GM19043 (cell line): ENCODE results near the gene INPP4B.
"Not testable (repeated sequence)": the region's sequence is repeated elsewhere in the genome, so short reads cannot be mapped to it uniquely, and the experiment has no call there.

Experiments
- ATAC-seq: cut with Tn5 transposase; IDR thresholded peaks from one replicate; pipeline ENCODE4 v1.9.1; 2021; ENCODE audit warnings: low read depth; ENCODE audit not compliant: unreplicated experiment

The INPP4B gene

DNA sequence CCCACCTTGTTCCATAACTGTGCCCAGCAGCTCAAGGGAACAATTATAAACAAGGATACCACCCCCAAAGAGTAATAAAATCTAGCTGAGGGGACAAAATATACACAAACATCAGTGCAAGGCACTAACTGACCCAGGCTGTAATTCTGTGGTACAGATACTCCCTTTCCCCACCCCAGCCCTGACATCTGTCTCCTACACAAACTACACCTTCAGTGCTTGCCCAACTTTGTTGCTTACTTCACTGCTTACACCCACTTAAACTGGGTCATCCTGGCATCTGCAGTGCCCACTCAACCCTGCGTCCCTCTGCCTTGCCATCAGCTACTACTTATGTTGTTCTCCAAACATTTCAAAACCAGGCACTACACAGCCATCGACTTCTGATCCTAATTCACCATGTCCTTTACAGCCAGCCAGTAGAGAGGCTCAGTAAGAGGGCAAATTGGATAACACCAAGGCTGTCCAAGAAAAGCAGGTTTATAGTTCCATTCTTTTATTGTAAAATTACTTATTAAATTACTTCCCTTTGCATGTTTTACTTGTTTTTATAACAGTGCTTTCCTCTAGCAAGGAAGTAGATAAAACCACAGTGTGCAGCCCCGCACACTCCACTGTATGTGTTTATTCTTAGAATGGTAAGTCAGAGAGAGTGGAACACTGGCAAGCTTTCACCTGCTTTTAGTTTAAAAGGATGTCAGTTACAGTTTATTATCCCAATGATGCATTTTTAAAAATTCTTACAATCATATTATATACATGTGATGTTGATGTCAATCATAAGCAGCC is 149.6 kb downstream of the INPP4B start:
- ATAC-seq = no peak

DNA sequence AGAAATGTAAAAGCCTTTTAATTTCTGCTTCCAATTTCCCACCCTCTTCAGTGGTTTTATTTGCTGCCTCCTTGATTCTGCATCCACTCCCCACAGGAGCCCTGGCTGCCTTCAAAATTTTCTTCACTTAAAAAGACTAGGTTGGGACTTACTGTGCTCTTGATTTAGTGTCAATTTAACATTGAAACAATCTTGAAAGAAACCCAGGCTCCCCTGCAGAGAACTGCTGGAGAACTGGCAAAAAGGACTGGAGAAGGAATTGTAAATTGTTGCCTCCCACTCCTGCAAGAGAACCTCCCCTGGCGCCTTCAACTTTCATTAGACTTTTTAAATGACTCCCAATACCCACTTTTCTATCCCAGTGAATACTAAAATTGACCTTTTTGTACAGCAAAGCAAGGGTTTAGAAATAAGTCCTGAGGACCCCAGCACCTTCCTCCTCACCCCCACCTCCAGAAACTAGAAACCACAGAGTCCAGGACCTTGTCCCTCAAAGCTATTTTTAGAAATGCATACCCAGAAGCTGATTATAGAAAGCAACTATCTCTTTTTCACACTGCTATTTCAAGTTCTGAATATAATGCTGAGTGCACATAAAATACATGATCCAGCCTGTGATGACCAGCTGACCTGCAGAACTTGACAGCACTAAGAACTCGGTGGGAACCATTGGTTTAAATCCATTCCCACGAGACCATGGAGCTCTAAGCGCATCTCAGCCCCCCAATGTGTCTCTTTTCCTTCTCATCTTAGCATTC is 155.5 kb downstream of the INPP4B start:
- ATAC-seq = no peak

DNA sequence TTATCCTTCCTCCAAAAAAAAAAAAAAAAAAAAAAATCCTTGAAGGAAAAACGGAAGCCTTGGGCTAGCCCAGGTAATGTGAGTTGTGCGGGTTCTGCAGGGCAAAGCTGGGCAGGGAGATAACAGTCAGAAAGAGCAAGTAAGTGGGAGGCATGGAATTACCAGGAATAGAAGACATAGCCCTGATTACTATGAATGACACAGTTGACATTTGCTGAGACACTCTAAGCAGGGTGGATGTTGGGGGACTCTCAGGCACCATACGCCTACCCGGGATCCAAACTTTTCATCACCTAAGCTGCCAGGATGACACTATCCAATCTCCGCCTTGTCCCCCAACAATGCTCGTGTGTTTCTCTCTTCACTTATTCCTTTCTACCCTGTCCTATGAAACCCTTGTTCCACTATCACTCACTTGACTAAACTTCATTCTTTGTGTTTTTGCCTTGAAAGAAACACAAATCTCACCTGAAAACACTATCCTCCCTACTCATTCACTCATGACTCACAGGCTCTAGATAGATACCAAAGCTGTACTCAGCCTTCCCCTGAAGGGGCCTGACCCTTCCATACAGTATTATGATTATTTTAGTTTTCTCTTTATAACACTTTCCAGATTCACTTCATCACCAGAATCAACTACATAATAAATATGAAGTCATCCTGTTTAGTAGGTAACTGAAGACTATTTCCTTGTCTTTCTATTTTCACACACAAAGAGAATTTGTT is 158.4 kb downstream of the INPP4B start:
- ATAC-seq = no peak

DNA sequence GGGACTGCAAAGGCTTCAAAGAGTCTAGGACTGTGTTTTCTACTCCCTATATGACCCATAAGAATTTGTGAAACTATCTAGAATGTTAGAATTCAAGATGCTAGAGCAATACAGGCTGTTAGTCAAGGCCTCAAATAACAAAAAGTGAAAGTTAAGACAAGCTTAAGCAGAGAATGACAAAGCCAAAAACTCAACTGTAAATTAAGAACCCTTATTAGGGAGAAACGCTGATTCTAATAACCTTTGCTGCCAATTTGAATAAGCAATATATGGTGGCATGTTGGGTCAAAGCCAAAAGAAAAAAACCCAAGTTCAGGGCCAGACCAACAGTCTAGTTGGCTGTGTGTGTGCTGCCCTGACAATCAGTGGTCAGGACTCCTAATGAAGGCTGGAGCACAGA is 160.0 kb downstream of the INPP4B start:
- no peak for ATAC-seq

DNA sequence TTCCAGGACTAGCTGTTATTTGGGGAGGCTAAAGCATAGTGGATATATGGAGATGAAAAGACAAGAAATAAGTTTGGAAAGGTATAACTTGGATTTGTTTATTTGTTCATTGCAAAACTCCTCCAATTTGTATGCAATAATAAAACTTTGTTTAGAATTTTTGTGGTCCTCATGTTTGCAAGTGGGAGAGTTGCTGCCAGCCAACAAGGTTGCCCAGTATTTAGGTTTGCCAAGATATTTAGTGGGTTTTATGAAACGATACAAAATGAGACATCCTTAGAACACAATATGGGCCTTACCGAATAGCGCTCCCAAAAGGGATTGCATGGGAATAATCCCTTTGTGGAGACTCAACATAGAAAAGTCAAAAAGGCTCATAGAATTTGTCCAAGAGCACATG is 162.1 kb downstream of the INPP4B start:
- ATAC-seq = no peak

DNA sequence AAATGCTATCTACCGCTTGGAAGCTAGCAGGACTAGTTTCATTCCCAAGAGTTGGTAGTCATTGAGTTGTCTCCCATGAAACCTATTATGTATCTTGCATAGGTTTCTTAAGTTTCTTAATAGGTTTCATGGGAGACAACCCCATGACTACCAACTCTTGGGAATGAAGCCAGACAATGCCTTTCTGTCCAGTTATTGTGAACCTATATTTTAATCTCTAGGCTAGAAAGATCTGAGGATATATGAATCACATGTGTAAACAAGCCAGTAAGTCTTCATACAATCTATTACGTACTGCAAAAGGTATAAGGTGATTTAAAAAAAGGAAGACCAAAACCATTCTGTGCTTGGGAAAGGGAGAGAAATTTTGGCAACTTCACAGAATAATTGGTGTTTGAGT is 162.6 kb downstream of the INPP4B start:
- ATAC-seq = no peak

DNA sequence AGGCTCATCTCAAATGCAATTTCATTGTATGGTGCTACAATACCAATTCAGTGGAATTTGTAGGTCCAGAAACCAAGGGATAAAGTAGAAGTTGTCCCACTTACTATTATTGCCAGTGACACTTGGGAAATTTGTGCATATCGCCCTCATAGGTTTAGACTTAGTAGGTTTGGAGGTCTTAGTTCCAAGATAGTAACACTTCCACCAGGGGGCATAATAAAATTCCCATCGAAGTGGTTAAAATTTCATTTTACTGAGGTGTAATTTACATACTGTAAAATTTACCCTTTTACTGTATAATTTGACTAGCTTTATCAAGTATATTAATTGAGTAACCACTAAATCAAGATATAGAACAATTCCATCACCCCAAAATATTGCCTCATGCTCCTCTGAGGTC is 174.6 kb downstream of the INPP4B start:
- no peak for ATAC-seq

DNA sequence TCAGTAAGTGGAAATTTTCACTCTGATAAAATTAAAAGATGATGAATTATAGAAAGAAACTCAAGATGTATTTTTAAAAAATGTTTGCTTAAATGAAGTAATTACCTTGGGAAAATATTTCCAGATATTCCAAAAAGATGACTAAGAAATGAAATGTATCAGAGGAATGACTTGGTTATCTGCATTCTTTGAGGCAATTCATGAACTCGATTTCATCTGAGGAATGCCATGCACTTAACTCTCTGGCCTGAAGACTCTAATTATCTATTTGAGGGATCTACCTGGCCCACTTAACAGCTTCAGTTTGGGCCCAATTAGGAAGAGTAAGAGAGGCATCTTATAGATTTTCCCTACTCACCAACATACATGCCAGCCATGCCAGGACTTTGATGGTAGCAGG is 182.3 kb downstream of the INPP4B start:
- no peak for ATAC-seq

DNA sequence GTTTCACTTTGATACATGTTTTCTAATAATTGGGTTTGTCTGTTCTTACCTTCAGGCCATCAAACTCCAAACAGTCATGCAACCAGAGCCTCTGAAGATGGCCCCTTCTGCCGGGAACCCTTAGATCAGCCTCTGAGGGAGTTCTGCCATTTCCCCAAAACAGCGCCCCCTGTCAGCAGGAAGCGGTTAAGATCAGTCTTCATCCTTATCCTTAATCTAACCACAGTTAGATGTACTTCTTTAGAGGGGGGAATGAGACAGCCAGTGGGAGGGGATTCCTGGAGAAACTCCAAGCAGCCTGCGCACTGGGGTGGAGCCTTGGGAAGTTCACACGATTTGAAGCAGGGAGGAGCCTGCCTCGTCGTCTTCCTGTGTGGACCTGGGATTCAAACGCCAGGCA is 185.4 kb downstream of the INPP4B start:
- no peak for ATAC-seq

DNA sequence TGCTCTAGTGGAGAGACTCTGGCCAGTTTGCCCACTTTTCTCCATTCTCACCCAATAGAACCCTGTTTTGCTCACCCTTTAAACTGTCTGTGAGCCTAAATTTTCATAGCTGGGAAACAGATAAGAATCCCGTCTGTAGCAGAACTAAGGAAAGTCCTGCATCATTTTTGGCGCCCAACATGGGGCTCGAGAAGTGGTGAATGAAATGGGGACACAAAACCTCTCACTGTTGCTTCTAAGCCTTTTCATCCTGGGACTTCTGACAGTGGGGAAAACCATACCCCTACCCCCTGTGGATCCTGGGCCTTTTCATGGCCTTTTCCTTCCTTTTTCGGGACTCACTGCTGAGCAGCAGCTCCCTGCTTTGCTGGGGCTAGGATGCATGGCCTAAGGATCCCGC is 189.9 kb downstream of the INPP4B start:
- ATAC-seq = no peak

DNA sequence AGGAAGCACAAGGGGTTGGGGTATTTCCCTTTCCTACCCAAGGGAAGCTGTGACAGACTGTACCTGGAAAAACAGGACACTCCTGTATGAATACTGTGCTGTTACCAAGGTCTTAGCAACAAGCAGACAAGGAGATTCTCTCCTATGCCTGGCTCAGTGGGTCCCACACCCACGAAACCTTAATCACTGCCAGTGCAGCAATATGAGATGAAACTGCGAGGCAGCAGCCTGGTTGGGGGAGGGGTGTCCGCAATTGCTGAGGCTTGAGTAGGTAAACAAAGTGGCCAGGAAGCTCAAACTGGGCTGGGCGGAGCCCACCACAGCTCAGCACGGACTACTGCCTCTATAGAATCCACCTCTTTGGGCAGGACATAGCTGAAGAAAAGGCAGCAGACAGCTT is 197.7 kb downstream of the INPP4B start:
- no peak for ATAC-seq

DNA sequence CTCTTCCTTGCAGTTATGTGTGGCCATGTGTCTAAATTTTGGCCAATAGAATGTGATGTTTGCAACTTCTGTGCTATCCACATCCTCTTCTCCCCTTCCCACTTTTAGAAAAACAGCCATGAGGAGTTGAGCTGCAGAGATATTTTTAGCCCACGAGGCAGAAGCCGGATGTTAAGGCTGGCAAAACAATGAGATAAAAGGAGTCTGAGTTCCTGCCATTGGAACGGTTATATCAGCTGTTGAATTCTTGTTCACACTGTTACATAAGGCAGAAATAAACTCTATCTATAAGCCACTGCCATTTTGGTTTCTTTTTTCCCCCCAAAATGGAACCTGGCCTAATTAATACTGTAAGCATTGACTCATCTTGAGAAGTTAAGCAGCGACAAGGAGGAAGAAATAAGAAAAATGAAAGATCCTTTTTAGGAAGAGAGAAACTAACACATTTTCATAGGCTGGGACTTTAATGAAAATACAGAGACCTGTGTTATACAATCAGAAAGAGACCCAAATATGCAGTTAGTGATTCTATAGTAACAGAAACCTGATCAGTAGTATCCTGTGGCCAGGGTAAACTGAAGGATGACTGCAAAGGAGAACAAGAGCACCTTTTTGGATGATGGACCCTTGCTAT is 200.5 kb downstream of the INPP4B start:
- ATAC-seq = no peak

DNA sequence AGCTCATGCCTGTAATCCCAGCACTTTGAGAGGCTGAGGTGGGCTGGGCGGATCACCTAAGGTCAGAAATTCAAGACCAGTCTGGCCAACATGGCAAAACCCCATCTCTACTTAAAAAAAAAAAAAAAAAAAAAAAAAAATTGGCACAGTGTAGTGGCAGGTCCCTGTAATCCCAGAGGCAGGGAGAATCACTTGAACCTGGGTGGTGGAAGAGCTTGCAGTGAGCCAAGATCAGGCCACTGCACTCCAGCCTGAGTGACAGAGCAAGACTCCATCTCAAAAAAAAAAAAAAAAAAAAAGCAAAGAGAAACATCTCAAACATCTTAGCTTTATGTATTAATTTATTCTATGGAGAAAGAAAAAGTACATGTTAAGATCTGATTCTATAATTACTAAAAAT is 201.5 kb downstream of the INPP4B start:
- ATAC-seq = not testable (repeated sequence)

DNA sequence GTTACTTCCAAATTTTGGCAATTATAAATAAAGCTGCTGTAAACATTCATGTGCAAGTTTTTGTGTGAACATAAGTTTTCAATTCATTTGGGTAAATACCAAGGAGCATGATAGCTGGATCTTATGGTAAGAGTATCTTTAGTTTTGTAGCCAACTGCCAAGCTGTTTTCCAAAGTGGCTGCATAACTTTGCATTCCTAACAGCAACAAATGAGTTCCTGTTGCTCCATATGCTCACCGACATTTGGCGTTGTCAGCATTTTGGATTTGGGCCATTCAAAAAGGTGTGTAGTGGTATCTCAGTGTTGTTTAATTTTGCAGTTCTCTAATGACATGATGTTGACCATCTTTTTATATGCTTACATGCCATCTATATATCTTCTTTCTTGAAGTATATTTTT is 208.5 kb downstream of the INPP4B start:
- ATAC-seq = no peak

DNA sequence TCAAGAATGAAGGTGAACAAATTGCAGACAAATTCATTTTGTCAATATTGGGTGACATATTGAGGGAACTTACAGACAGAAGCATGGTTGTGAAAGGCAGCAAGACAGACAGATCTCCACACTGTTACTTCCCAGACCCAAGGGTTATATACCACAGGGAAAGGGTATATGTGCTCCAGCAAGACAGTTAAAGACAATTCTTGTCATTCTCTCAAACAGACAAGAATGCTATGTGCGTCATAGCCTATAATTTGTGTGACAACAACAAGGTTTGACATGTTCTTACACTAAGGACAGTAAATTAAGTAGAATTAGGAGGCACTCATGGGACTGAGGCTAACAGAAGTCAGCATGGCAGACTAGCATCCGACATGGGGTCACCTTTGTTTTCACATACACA is 214.3 kb downstream of the INPP4B start:
- ATAC-seq = no peak

DNA sequence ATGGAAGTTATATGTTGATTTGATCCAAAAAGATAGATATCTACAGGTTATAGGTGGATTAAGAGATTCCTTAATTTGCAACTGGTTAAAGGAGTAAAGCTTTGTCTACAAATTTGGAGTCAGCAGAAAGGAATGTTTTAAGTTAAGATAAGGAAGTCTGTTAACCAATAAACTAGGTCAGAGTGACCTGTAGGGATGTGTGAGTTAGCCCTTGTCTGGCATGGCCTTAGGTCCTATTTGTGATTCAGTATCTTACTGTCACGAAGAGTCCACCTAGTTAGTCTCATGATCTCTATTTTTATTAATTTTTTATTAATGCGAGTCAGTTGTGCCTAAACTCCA is 230.8 kb downstream of the INPP4B start:
- ATAC-seq = no peak

DNA sequence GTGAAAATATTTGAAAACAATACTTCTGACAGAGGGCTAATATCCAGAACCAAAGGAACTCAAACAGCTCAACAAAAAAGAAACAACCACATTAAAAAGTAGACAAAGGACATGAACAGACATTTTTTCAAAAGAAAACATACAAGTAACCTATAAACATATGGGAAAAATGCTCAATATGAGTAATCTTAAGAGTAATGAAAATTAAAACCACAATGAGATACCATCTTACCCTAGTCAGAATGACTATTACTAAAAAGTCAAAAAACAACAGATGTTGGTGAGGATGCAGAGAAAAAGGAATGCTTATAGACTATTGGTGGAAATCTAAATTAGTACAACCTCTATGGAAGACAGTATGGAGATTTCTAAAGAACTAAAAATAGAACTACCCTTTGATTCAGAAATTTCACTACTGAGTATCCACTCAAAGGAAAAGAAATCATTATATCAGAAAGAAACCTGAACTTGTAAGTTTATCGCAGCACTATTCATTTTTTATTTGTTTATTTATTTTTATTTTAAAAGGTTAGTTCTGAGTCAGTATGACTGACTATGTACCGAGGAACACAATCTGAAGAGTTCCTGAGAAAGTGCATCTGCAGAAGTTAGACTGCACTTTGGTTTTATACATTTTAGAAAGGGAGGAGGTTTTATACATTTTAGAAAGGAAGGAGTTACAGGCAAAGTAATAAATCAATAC is 231.3 kb downstream of the INPP4B start:
- no peak for ATAC-seq

DNA sequence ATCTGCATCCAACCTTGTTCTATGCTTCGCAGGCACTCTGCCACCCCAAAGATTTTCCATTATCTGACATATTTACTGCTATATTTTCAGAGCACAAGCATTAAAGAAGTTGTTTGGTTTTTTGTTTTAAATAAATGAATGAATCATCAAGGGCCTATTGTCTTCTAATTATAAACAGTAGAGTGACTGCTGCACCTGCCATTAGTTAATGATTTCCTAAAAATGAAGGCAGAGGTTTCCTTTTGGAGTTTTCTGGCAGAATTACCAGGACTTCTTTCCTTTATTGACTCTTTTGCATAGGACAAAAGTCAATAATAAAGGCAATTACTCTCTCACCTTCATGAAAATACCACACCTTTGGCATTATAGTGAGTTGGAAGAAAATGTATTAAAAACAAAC is 238.1 kb downstream of the INPP4B start:
- ATAC-seq = no peak

DNA sequence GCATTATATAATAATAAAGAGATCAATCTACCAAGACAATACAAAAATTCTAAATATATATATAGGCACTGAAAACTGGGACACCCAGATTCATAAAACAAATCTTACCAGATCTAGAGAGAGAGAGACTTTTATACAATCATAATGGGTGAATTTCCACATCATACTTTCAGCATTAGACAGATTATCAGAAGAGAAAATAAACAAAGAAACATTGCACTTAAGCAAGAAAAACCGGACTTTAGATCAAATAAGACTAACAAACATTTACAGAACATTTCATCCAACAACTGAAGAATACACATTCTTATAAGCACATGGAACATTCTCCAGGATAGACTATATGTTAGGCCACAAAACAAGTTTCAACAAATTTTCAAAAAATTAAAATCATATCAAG is 245.1 kb downstream of the INPP4B start:
- no peak for ATAC-seq

DNA sequence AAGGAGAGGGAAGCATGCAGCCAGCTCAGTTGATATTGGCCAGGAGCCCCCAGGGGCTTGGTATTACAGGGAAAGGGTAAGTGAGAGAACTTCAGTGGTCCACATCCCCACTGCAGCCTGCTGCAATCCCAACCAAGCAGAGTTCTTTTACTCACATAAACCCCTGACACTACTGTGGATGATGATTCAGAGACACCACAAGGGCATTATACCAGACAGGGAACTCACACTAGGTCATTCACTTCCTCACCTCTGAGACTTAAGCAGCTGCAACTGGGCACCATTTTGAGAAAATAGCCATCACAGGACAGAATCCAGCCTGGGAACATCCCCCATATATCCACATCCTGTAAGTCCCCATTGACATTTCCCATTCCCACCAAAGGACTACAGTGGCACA is 248.0 kb downstream of the INPP4B start:
- ATAC-seq = no peak

DNA sequence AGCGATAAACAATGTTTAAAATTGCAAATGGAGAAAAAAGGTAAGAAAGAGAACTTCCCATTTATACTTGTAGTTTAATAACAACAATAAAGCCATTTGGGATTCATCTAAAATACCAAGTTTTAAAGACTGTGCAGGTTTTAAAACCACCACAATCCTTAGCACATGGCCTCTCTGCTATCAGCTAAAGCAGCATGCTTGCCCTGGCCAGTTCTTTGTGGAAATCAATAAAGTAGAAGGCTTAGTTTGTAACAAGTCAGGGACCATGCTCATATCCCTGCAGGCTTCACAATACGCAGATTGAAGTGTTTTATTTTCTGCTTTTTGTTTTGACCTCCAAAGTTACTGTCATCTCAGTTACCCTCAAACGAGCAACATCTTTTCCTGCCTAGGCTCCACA is 249.5 kb downstream of the INPP4B start:
- no peak for ATAC-seq
